ENCODE results near the gene SLC25A10. TPM values are rescaled to one million over a fixed set of nuclear protein-coding genes. Genes with fewer than 3 reads are reported as not detected.

Gene SLC25A10
- total RNA-seq, 1 donor from 2014 or later: 28.8 TPM

GRCh38 chr17:81717049-81717765, 5.1 kb downstream of the SLC25A10 start:
- Mint-ChIP-seq H3K36me3 (ENCODE audit: low read depth) (peaks cover 6% of the 10 kb centered on the region), H3K9me3 (no peaks in the 10 kb centered on the region), H3K27ac (ENCODE audit: unreplicated experiment) (no peak overlapping the region), H3K27me3 (ENCODE audit: low read depth) (peaks cover 11% of the 10 kb centered on the region), H3K4me3 (no peak overlapping the region), H3K4me1 (peaks cover 9% of the 10 kb centered on the region)
- TF ChIP-seq CTCF (conservative IDR thresholded peaks at IDR 0.05): no peak
- DNase-seq (ENCODE audit: low read depth, low spot score): no peak

GRCh38 chr17:81717766-81718089, 5.6 kb downstream of the SLC25A10 start:
- Mint-ChIP-seq H3K4me1 (peaks cover 7% of the 10 kb centered on the region), H3K36me3 (ENCODE audit: low read depth) (peaks cover 6% of the 10 kb centered on the region), H3K27ac (ENCODE audit: unreplicated experiment) (no peak overlapping the region), H3K27me3 (ENCODE audit: low read depth) (peaks cover 9% of the 10 kb centered on the region), H3K9me3 (no peaks in the 10 kb centered on the region), H3K4me3 (peak overlapping the region; percentile 62)
- no peak for TF ChIP-seq CTCF (conservative IDR thresholded peaks at IDR 0.05)
- no peak for DNase-seq (ENCODE audit: low read depth, low spot score)

GRCh38 chr17:81719410-81720266, 7.6 kb downstream of the SLC25A10 start:
- Mint-ChIP-seq H3K9me3 (no peaks in the 10 kb centered on the region), H3K36me3 (ENCODE audit: low read depth) (no peaks in the 10 kb centered on the region), H3K27ac (ENCODE audit: unreplicated experiment) (peak overlapping the region; percentile 19), H3K4me3 (no peak overlapping the region), H3K4me1 (no peaks in the 10 kb centered on the region), H3K27me3 (ENCODE audit: low read depth) (peaks cover 10% of the 10 kb centered on the region)
- no peak for TF ChIP-seq CTCF (conservative IDR thresholded peaks at IDR 0.05)
- DNase-seq (ENCODE audit: low read depth, low spot score): no peak

- H3K4me3 Mint-ChIP-seq: peak overlapping the region; percentile 44
- no peak for TF ChIP-seq CTCF (conservative IDR thresholded peaks at IDR 0.05)
- H3K27me3 Mint-ChIP-seq (ENCODE audit: low read depth): peaks cover 10% of the 10 kb centered on the region
- no peaks in the 10 kb centered on the region for H3K9me3 Mint-ChIP-seq
- no peaks in the 10 kb centered on the region for H3K36me3 Mint-ChIP-seq (ENCODE audit: low read depth)
- H3K4me1 Mint-ChIP-seq: no peaks in the 10 kb centered on the region
- no peak for DNase-seq (ENCODE audit: low read depth, low spot score)
- H3K27ac Mint-ChIP-seq (ENCODE audit: unreplicated experiment): peak overlapping the region; percentile 19
These were observed 8.4 kb downstream of the SLC25A10 start for GRCh38 chr17:81720267-81721071.
